Suprapubic skin (tissue), 3 donors: ENCODE results near the gene MSX2.

Experiments
- POLR2A ChIP-seq, 2 donors: fragments of 450-650 bp; IDR thresholded peaks; one replicate each; pipeline ENCODE4 v1.6.1; 2017; ENCODE audit warnings: antibody characterized with exemption in 2 of 2, mild to moderate bottlenecking in 2 of 2, moderate library complexity in 2 of 2
- TF ChIP-seq, protein P1 (sequence below), 2 donors: fragments of 200-600 bp in 1 of 2; fragments of 450-650 bp in 1 of 2; sonication (generic) in 1 of 2; IDR thresholded peaks; one replicate each; pipeline ENCODE4 v1.5.1; 2016 to 2019; ENCODE audit warnings: antibody characterized with exemption in 2 of 2, mild to moderate bottlenecking in 1 of 2, moderate library complexity in 1 of 2

DNA sequence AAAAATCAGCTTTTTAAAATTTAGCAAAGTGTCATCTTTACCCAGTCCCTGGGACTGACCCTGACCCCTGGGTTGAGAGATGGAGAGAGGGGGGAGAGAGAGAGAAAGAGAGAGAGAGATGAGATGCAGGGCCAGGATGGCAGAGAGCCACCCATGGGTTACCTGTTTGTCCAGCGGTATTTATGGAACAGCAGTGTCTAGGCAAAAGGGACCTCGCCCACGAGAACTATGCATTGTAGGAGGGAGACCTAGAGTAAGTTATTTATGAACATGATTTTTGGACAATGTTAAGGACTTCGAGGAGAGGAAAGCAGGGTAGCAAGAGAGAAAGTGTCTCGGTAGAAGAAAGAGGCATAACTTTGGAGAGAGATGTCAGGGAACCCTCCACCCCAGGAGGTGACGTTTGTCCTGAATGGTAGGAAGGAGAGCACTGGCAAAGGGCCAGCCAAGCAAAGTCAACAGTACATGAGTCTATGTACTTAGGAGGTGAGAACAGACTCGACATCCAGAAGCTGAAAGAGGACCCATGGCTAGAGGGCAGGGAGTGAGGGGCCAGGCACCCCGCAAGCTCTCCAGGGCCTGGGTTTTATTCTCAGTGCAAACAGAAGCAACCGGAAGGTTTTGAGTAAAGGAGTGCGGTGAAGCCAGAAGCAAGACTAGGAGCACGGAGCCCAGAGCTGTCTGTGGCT, 30.5 kb upstream of the MSX2 start:
- TF ChIP-seq POLR2A (IDR thresholded peaks at IDR 0.05): no peak
- TF ChIP-seq, protein P1, sequence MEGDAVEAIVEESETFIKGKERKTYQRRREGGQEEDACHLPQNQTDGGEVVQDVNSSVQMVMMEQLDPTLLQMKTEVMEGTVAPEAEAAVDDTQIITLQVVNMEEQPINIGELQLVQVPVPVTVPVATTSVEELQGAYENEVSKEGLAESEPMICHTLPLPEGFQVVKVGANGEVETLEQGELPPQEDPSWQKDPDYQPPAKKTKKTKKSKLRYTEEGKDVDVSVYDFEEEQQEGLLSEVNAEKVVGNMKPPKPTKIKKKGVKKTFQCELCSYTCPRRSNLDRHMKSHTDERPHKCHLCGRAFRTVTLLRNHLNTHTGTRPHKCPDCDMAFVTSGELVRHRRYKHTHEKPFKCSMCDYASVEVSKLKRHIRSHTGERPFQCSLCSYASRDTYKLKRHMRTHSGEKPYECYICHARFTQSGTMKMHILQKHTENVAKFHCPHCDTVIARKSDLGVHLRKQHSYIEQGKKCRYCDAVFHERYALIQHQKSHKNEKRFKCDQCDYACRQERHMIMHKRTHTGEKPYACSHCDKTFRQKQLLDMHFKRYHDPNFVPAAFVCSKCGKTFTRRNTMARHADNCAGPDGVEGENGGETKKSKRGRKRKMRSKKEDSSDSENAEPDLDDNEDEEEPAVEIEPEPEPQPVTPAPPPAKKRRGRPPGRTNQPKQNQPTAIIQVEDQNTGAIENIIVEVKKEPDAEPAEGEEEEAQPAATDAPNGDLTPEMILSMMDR (IDR thresholded peaks at IDR 0.05): no peak
